HG03457 (cell line): ENCODE results near the gene MYO7B.
"Not testable (repeated sequence)": the region's sequence is repeated elsewhere in the genome, so short reads cannot be mapped to it uniquely, and the experiment has no call there.

Experiments
- ATAC-seq: cut with Tn5 transposase; IDR thresholded peaks from one replicate; pipeline ENCODE4 v1.9.1; 2021; ENCODE audit warnings: moderate number of reproducible peaks; ENCODE audit not compliant: unreplicated experiment

MYO7B gene

GRCh38 chr2:127523269-127523939 lies 12.1 kb upstream of the MYO7B start:
- ATAC-seq, result no peak

- ATAC-seq, result not testable (repeated sequence)
Measured at GRCh38 chr2:127524198-127524834, 11.2 kb upstream of the MYO7B start.

- ATAC-seq, result peak; percentile 4
Measured at GRCh38 chr2:127525691-127526131, 9.8 kb upstream of the MYO7B start.

GRCh38 chr2:127526132-127527000 lies 9.1 kb upstream of the MYO7B start, which contains the start of gene IWS1:
Gene IWS1 (minus strand): TSS chr2:127526489. CDS start chr2:127526208, 281 bp downstream.
- peak; percentile 82 for ATAC-seq

- no peak for ATAC-seq
Measured at GRCh38 chr2:127527001-127527804, 8.3 kb upstream of the MYO7B start.

- no peak for ATAC-seq
Measured at GRCh38 chr2:127528487-127528886, 7.0 kb upstream of the MYO7B start.

- ATAC-seq, result not testable (repeated sequence)
Measured at GRCh38 chr2:127529416-127529815, 6.1 kb upstream of the MYO7B start.

- ATAC-seq, result no peak
Measured at GRCh38 chr2:127530245-127531140, 5.0 kb upstream of the MYO7B start.

GRCh38 chr2:127531221-127531648 lies 4.2 kb upstream of the MYO7B start:
- ATAC-seq, result no peak

GRCh38 chr2:127532296-127532695 lies 3.2 kb upstream of the MYO7B start:
- no peak for ATAC-seq

GRCh38 chr2:127535918-127536317 lies 435 bp downstream of the MYO7B start:
- no peak for ATAC-seq

- ATAC-seq, result no peak
Measured at GRCh38 chr2:127536707-127537541, 1.4 kb downstream of the MYO7B start.

- ATAC-seq, result no peak
Measured at GRCh38 chr2:127537644-127538043, 2.2 kb downstream of the MYO7B start.

GRCh38 chr2:127541809-127542208 lies 6.3 kb downstream of the MYO7B start:
- ATAC-seq, result no peak

GRCh38 chr2:127542231-127542630 lies 6.7 kb downstream of the MYO7B start:
- no peak for ATAC-seq

GRCh38 chr2:127543013-127543501 lies 7.6 kb downstream of the MYO7B start:
- not testable (repeated sequence) for ATAC-seq

- no peak for ATAC-seq
Measured at GRCh38 chr2:127545189-127545588, 9.7 kb downstream of the MYO7B start.

- ATAC-seq, result no peak
Measured at GRCh38 chr2:127545796-127546195, 10.3 kb downstream of the MYO7B start.

GRCh38 chr2:127546797-127547196 lies 11.3 kb downstream of the MYO7B start:
- ATAC-seq, result no peak
